UCSD-AML1 (cell line): ENCODE measurements around the gene TMEM61.

Experiments
- DNase-seq: peaks from one replicate; lab custom pipeline; 2025; ENCODE audit not compliant: unreplicated experiment; lab: John Stamatoyannopoulos, UW

TMEM61 gene

GRCh38 chr1:54984131-54984842, 3.9 kb downstream of the TMEM61 start:
- no peak for DNase-seq

GRCh38 chr1:54985556-54985955, 5.1 kb downstream of the TMEM61 start:
- no peak for DNase-seq

DNA sequence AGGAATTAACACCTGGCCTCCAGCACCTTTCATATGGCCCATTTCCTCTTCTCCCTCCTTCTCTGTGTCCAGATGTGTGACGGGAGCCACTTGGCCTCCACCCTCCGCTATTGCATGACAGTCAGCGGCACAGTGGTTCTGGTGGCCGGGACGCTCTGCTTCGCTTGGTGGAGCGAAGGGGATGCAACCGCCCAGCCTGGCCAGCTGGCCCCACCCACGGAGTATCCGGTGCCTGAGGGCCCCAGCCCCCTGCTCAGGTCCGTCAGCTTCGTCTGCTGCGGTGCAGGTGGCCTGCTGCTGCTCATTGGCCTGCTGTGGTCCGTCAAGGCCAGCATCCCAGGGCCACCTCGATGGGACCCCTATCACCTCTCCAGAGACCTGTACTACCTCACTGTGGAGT, 5.6 kb downstream of the TMEM61 start:
- no peak for DNase-seq

GRCh38 chr1:54986533-54986932, 6.1 kb downstream of the TMEM61 start:
- no peak for DNase-seq

- DNase-seq = no peak
Observed at GRCh38 chr1:54987427-54987826, 7.0 kb downstream of the TMEM61 start.

- no peak for DNase-seq
Observed at GRCh38 chr1:54987919-54988705, 7.7 kb downstream of the TMEM61 start.

DNA sequence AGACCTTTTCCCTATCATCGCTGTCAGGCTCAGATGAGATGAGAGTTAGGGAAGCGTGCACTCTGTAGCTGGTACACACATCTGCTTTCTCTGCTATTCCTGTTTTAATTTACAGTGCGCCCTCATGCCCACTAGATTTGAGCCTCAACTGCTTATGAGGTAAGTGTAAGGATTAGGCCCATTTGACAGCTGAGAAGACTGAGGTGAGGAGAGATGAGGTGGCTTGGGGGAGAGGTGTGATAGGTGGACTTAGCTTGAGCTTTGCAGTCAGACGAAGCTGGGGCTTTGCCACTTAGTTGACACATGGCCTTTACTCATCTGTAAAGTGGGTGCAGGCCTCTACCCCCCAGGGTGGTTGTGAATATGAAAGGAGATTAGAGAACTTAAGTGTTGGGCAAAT, 8.5 kb downstream of the TMEM61 start:
- DNase-seq = no peak

DNA sequence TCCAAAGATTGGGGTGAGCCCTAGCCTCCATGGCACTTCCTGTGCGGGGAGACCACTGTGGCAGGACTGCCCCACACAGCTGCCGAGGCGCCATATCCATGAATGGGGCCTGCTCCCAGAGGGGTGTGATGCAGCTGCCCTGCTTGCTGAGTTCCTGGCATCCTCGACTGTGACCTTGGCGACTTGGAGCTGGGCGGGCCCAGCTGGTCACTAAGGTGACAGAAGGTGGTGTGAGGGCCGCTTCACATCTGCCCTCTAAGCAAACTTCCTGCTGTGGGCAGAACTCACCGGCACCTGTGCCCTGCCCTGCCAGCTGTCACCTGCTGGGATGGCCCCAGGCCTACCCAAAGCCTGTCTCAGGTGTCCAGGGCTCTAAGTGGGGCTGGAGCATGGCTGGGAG, 9.0 kb downstream of the TMEM61 start:
- DNase-seq = no peak

- no peak for DNase-seq
Observed at GRCh38 chr1:54989968-54990810, 9.8 kb downstream of the TMEM61 start.

DNA sequence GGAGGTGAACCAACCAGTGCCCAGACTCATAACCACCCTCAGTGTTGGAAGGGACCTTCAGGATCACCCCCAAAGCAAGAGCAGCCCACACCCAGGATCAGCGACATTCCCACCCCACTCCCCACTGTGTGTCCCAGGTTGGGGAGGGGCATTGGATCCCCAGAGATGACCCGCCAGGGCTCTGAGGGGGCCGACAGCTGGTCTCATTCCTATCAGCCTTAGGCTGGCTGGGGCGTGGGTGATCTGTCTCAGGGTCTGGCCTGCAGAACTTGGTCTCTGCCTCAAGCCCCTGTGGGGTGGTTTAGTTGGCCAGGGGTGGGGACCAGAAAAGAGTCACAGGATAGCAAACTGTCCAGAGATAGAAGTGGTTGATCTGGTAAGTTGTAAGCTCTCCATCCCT, 10.5 kb downstream of the TMEM61 start:
- no peak for DNase-seq

GRCh38 chr1:54991939-54992338, 11.5 kb downstream of the TMEM61 start:
- DNase-seq = no peak

GRCh38 chr1:54993140-54993539, 12.7 kb downstream of the TMEM61 start:
- DNase-seq = no peak

GRCh38 chr1:54994355-54994990, 14.0 kb downstream of the TMEM61 start:
- no peak for DNase-seq

DNA sequence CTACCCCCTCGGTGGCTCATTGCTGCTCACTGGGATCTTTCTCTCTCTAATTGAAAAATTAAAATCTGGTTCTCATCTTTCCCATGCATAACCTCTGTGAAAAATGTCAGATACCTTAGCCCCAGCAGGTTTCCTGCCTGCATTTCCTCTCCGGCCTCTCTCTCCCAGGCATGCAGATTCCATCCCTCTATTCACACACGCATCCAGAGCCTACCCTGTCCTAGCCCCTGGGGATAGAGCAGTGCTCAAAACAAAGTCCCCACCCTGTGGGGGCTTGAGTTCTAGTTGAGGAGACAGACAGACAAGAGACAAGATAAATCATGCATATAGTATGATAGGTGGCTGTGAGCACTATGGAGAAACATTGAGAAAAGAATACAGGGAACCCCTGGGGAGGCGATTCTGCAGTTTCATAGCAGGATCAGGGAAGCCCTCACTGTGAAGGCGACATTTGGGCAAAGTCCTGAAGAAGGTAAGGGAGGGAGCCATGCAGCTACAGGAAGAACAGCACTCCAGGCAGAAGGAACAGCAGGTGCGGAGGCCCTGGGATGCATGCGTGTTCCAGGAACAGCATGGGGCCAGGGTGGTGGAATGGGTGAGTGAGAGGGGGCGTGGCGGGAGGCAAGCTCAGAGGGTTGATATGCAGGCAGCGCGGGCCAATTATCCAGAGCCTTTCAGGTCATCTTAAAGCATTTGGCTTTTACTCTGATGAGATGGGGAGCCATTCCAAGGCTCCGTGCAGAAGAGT, 14.8 kb downstream of the TMEM61 start:
- DNase-seq = no peak

DNA sequence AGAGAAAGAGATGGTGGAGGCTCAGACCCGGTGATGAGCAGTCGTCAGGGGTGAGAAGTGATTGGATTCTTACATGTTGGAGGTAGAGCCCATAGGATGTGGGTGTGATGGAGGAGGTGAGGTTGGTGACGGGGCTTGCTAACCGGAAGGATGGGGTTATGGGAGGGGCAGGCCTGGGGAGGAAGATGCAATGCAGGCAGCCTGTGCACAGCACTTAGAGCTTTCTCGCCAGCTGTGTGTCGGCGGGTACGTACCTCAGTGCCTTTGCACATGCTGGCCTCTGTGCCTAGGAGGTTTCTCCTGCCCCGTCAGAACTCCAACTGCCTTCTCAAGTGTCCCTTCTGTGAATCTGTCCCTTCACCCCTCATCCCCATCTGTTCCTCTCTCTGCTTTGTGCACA, 15.4 kb downstream of the TMEM61 start:
- DNase-seq = no peak

DNA sequence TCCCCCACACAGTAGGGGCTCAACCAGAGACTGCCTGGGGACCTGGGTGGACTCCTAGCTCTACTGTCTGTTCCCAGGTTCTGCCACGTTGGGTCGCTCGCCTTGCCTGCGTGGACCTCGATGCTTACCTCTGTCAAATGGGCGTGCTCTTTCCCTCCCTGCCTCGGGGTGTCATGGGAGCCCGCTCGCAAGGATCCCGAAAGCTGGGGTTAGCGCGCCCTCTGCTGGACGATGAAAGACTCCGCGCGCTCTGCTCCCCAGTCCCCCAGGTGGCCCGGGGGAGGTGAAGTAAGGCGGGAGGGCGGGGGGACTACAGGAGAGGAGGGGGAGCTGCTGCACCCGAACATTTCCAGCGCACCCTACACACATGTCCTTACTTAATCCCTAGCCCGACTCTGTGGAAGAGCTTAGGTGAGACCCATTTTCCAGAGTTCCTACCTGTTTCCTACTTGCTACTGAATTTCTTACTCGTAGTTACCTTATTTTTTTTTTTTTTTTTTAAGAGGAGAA, 16.0 kb downstream of the TMEM61 start:
- peak; percentile 75 for DNase-seq

- DNase-seq = no peak
Observed at GRCh38 chr1:54996869-54997710, 16.7 kb downstream of the TMEM61 start.

GRCh38 chr1:54997711-54997986, 17.2 kb downstream of the TMEM61 start:
- no peak for DNase-seq

- no peak for DNase-seq
Observed at GRCh38 chr1:54998100-54998499, 17.7 kb downstream of the TMEM61 start.

DNA sequence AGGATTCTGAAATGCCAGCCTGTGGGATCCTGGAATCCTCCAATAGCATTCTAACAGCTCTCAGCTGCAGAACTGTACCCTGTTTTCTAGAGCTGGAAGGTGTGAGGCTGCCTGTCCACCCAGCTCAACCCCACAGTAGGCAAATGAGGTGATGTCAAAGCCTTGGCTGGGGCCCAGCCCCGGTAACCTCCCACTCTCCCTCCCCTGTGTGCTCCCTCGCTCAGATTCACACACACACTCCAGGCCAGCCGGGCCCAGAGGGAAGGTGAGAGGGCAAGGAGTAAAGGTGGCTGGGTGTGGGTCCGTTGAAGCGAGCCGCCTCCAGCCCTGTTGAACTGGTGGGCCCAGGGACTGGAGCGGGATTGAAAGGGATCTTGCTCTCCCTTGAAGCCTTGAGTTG, 18.2 kb downstream of the TMEM61 start, which contains the start of gene BSND:
BSND (plus strand) TSS at position 257 of the 400 bp plus-strand sequence. CDS start 254 bp downstream, outside the sequence.
- DNase-seq = no peak
